AG04450 (cell line): ENCODE data around the gene C22orf23. TPM values are rescaled to one million over a fixed set of nuclear protein-coding genes. Genes with fewer than 3 reads are reported as not detected.

Experiments
- CTCF ChIA-PET: fragments of 300-600, 350-600 bp; formaldehyde crosslinking; extraction: SDS; loops from one replicate; lab custom pipeline; 2022; ENCODE audit warnings: antibody characterized with exemption, inconsistent platforms; lab: Charles Lee
- POLR2A ChIA-PET: fragments of 350-600 bp; formaldehyde crosslinking; extraction: SDS; loops from one replicate; lab custom pipeline; 2021; ENCODE audit warnings: antibody characterized with exemption, inconsistent platforms; lab: Yijun Ruan, JAX
- DNase-seq: peaks from one replicate; pipeline ENCODE4 v3.0.0-alpha.2; 2011; ENCODE audit warnings: low read depth, low spot score
- H3K27ac ChIP-seq: one replicate; pipeline ENCODE4 v1.5.1; 2012; ENCODE audit warnings: low read depth, low read length, control low read depth
- H3K27me3 ChIP-seq: one replicate; pipeline ENCODE4 v1.6.0; 2012; ENCODE audit warnings: low read length; ENCODE audit not compliant: control insufficient read depth, insufficient read depth
- H3K4me3 ChIP-seq: 2 replicates; pipeline ENCODE4 v1.5.1; 2011; ENCODE audit warnings: mild to moderate bottlenecking, low read depth, low read length, control low read depth
- H3K9me3 ChIP-seq: 2 replicates; pipeline ENCODE4 v1.5.1; 2012; ENCODE audit warnings: low read length; ENCODE audit not compliant: control insufficient read depth, insufficient read depth
- CTCF ChIP-seq: IDR thresholded peaks from 2 replicates; pipeline ENCODE4 v1.5.1; 2011; ENCODE audit warnings: low read depth, low read length, control low read depth, inconsistent platforms
- polyA plus RNA-seq: library from polyadenylated mRNA; depleted of rRNA; stranded (reverse); fragments of >200 nt; gene quantifications from 2 replicates; pipeline ENCODE4 v1.2.3, GENCODE V29; 2011

C22orf23 gene
- polyA plus RNA-seq, 1 experiment: 0.55 TPM

- Histone ChIP-seq H3K27ac (no peak overlapping the region), H3K9me3 (peaks cover 5% of the 10 kb centered on the region; the same call in 1 of the 2 replicates), H3K27me3 (peaks cover 4% of the 10 kb centered on the region), H3K4me3 (no peak overlapping the region)
- no peak for DNase-seq
- CTCF ChIA-PET: no interaction called here
- no peak for TF ChIP-seq CTCF
- POLR2A ChIA-PET: interaction anchor here (0.7 kb wide), 1 partner anchor 66 kb away, joined by 4 read pairs; no protein-coding TSS in a partner anchor
Observed at GRCh38 chr22:37986371-37986770, 33.0 kb upstream of the C22orf23 start.

GRCh38 chr22:37985751-37986281, 32.4 kb upstream of the C22orf23 start:
- POLR2A ChIA-PET: interaction anchor here (0.7 kb wide), 1 partner anchor 66 kb away, joined by 4 read pairs; no protein-coding TSS in a partner anchor
- TF ChIP-seq CTCF: no peak
- CTCF ChIA-PET: interaction anchor here (0.5 kb wide), 1 partner anchor 18 kb away, joined by 3 read pairs; no protein-coding TSS in a partner anchor
- no peak for DNase-seq
- Histone ChIP-seq H3K9me3 (peaks cover 5% of the 10 kb centered on the region; the same call in 1 of the 2 replicates), H3K27me3 (peaks cover 4% of the 10 kb centered on the region), H3K27ac (no peak overlapping the region), H3K4me3 (no peak overlapping the region)

- Histone ChIP-seq H3K4me3 (no peak overlapping the region), H3K27me3 (peaks cover 3% of the 10 kb centered on the region), H3K9me3 (peaks cover 5% of the 10 kb centered on the region; the same call in 1 of the 2 replicates), H3K27ac (no peak overlapping the region)
- DNase-seq: no peak
- ChIA-PET CTCF (interaction anchor here (0.5 kb wide), 1 partner anchor 19 kb away, joined by 3 read pairs; no protein-coding TSS in a partner anchor), POLR2A (interaction anchor here (0.6 kb wide), 1 partner anchor 26 kb away, joined by 6 read pairs; no protein-coding TSS in a partner anchor)
- no peak for TF ChIP-seq CTCF
Observed at GRCh38 chr22:37985050-37985585, 31.7 kb upstream of the C22orf23 start.

- no peak within 1 kb of the TSS for H3K27ac ChIP-seq
- no peak for TF ChIP-seq CTCF
- DNase-seq: no peak
- ChIA-PET POLR2A (no interaction called here), CTCF (interaction anchor here (0.6 kb wide), 1 partner anchor 90 kb away, joined by 6 read pairs; no protein-coding TSS in a partner anchor)
- no peak within 1 kb of the TSS for H3K4me3 ChIP-seq
- H3K27me3 ChIP-seq: peaks cover 3% of the 10 kb centered on the region
- peaks cover 5% of the 10 kb centered on the region; the same call in 1 of the 2 replicates for H3K9me3 ChIP-seq
Observed at GRCh38 chr22:37983860-37984791, 30.7 kb upstream of the C22orf23 start, which contains the start of gene SOX10. TSS of gene SOX10 (minus strand) at chr22:37984555. CDS start at chr22:37983784, 771 bp downstream.
